Fibroblast of villous mesenchyme (primary cell): ENCODE results near the gene IL3RA. TPM values are rescaled to one million over a fixed set of nuclear protein-coding genes. Genes with fewer than 3 reads are reported as not detected.
A peak's percentile ranks its signal among the peaks of the same experiment; 100 is the strongest.
"Not testable (repeated sequence)": the region's sequence is repeated elsewhere in the genome, so short reads cannot be mapped to it uniquely, and the experiment has no call there.

Experiments
- DNase-seq: peaks from one replicate; pipeline ENCODE4 v3.0.0-alpha.2; 2010; ENCODE audit warnings: low read depth
- H3K4me3 ChIP-seq: 2 replicates; pipeline ENCODE4 v1.5.1; 2011; ENCODE audit warnings: low read depth, mild to moderate bottlenecking, low read length
- CTCF ChIP-seq: IDR thresholded peaks from 2 replicates; pipeline ENCODE4 v1.5.1; 2012; ENCODE audit warnings: low read depth, mild to moderate bottlenecking, low read length; ENCODE audit not compliant: insufficient read depth
- total RNA-seq: library from RNA; depleted of rRNA; stranded (reverse); fragments of >200 nt; gene quantifications from 2 replicates; pipeline ENCODE4 v1.2.3, GENCODE V29; 2012

The IL3RA gene
- total RNA-seq, 1 donor: not detected

- H3K4me3 ChIP-seq: no peak overlapping the region
- DNase-seq: no peak
- TF ChIP-seq CTCF: no peak
These were observed 1.7 kb upstream of the IL3RA start for GRCh38 chrX:1334854-1335253.

GRCh38 chrX:1336948-1337779 is 579 bp downstream of the IL3RA start:
- H3K4me3 ChIP-seq: peak overlapping the region; percentile 34

GRCh38 chrX:1341545-1342184 is 5.1 kb downstream of the IL3RA start:
- no peak overlapping the region for H3K4me3 ChIP-seq
- no peak for TF ChIP-seq CTCF
- no peak for DNase-seq

More at GRCh38 chrX:1336948-1337779, 579 bp downstream of the IL3RA start:
- no peak for TF ChIP-seq CTCF
- no peak for DNase-seq

- H3K4me3 ChIP-seq, DNase-seq: not testable (repeated sequence)
These were observed 13.0 kb downstream of the IL3RA start for GRCh38 chrX:1349606-1350005.

- no peak overlapping the region for H3K4me3 ChIP-seq
- no peak for TF ChIP-seq CTCF
- no peak for DNase-seq
These were observed 15.6 kb downstream of the IL3RA start for GRCh38 chrX:1351981-1352714.

GRCh38 chrX:1354036-1355019 is 17.7 kb downstream of the IL3RA start:
- H3K4me3 ChIP-seq: no peak overlapping the region
- no peak for DNase-seq
- no peak for TF ChIP-seq CTCF
